Ectodermal cell (in vitro differentiated cells): ENCODE measurements around the gene SHB.

Source experiments
- H3K27ac ChIP-seq: 2 replicates; pipeline ENCODE4 v1.7.0; 2013; ENCODE audit warnings: mild to moderate bottlenecking, low read depth, low read length; ENCODE audit not compliant: insufficient read depth, poor library complexity, severe bottlenecking
- H3K27me3 ChIP-seq: 2 replicates; pipeline ENCODE4 v1.7.0; 2013; ENCODE audit warnings: mild to moderate bottlenecking, low read length; ENCODE audit not compliant: insufficient read depth, control insufficient read depth, poor library complexity, severe bottlenecking
- H3K36me3 ChIP-seq: one replicate; pipeline ENCODE4 v1.7.0; 2013; ENCODE audit warnings: low read length; ENCODE audit not compliant: control insufficient read depth, insufficient read depth
- H3K4me1 ChIP-seq: one replicate; pipeline ENCODE4 v1.7.0; 2013; ENCODE audit warnings: low read length; ENCODE audit not compliant: control insufficient read depth, insufficient read depth
- H3K4me3 ChIP-seq: 2 replicates; pipeline ENCODE4 v1.7.0; 2013; ENCODE audit warnings: low read depth, low read length, control low read depth; ENCODE audit not compliant: insufficient read depth
- H3K9me3 ChIP-seq: 2 replicates; pipeline ENCODE4 v1.7.0; 2013; ENCODE audit warnings: mild to moderate bottlenecking, low read length, moderate library complexity; ENCODE audit not compliant: control insufficient read depth
- WGBS, 2 experiments: methylation state at CpG; one replicate each; pipeline ENCODE4 v1.1.7; 2013; ENCODE audit warnings: missing lambda C conversion rate in 2 of 2; 5-methylcytosine and 5-hydroxymethylcytosine counted together

The SHB gene

DNA sequence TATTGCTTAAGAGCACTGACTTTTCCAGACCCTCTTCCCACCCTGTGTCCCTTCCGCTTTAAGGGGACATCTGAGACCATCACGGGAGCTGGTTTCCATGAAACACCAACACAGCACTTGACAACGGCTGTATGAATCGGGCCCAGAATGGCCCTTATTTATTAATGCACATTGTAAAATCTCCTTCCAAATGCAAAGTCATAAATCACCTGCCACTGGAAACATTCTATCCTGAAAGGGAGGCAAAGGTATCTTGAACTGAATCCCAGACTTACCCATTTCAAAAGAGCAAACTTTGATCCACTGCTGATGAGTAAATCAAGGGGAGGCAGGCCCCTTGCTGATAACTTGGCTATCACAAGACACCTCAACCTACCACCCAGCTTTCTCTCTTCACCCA is 37.4 kb downstream of the SHB start:
- no peak overlapping the region for H3K4me3 ChIP-seq
- WGBS, 2 experiments, result 92 to 95% methylated on average over 4 of the region's 4 CpGs
- no peak overlapping the region for H3K27ac ChIP-seq
- H3K9me3 ChIP-seq, result no peaks in the 10 kb centered on the region
- no peaks in the 10 kb centered on the region for H3K36me3 ChIP-seq
- H3K4me1 ChIP-seq, result peaks cover 7% of the 10 kb centered on the region
- H3K27me3 ChIP-seq, result no peaks in the 10 kb centered on the region

DNA sequence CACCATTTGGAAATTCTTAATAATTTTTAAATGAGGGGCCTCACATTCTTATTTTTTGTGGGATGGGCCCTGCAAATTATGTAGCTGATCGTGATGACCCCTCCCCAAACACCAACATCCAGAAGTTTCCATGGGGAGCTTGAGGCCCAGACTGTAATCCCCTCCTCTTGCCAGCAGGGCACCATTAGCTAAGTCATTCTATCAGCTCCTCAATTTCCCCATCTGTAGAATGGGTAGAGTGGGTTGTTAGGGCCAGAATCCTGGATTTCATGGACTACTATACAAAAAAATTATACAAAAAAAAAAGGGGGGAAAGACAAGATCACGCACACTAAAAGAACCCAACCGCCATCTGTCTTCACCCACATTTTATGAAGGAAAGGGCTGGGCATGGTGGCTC is 38.4 kb downstream of the SHB start:
- Histone ChIP-seq H3K9me3 (no peaks in the 10 kb centered on the region), H3K27ac (no peak overlapping the region)
- 93 to 97% methylated on average over 3 of the region's 3 CpGs for WGBS, 2 experiments

DNA sequence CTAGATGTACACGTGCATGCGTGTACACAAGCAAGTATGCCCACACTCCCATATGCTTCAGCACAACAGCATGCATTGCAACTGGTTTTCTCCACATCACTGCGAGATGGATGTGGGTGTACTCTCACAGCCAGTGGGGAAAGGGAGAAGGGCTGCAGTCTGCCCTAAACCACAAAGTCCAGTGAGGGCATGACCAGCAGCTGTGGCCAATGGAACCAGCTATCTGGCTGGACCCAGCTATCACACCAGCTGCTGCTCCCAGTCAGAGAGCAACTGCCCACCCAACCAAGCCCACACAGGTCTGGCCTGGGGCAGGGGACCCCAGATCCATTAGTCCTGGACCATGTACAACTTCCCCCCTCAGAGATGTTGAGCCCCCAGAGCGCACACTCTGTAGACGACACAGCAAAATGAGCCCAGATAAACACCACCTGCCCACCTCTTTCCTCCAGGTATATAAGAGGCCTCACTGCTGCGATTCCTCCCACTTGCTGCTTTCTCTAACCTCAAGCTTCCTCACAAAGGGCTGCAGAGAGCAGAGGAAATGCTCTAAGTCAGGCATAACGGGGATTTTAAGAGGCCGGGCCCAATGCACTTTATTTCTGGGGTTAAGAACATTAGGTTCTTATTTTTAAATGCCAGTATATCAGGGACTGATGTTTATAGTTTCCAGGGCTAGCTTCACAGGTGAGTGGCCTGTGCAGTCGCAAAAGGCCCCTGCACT is 39.0 kb downstream of the SHB start:
- H3K9me3 ChIP-seq, result no peaks in the 10 kb centered on the region
- WGBS, 2 experiments, result 94 to 95% methylated on average over 9 of the region's 9 CpGs
- no peak overlapping the region for H3K27ac ChIP-seq
- H3K36me3 ChIP-seq, result no peaks in the 10 kb centered on the region
- peaks cover 16% of the 10 kb centered on the region for H3K4me1 ChIP-seq
- no peak overlapping the region for H3K4me3 ChIP-seq
- no peaks in the 10 kb centered on the region for H3K27me3 ChIP-seq

More for the DNA sequence above, 38.4 kb downstream of the SHB start:
- no peak overlapping the region for H3K4me3 ChIP-seq
- H3K36me3 ChIP-seq, result no peaks in the 10 kb centered on the region
- H3K27me3 ChIP-seq, result no peaks in the 10 kb centered on the region
- peaks cover 13% of the 10 kb centered on the region for H3K4me1 ChIP-seq

DNA sequence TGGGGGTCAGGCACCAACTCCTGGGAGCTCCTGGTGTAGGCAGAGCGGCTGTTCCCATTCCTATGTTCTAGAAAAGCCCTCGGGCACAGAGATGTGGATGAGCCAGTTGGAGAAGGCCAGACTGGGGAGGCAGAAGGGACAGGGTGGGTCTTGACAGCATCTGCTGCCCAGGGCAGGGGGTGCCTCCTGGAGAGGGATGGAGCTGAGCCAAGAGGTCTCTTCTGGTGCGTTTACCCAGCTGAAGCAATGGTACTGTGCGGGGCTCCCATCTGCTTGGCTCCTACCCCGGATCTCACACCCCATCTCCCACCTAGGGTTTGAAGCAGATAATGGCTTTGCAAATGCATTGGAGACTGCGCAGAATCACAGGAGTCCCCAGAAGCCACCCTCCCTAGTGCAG is 41.3 kb downstream of the SHB start:
- H3K4me1 ChIP-seq, result peaks cover 39% of the 10 kb centered on the region
- H3K9me3 ChIP-seq, result no peaks in the 10 kb centered on the region
- WGBS, 2 experiments, result 90 to 93% methylated on average over 6 of the region's 6 CpGs
- H3K27me3 ChIP-seq, result no peaks in the 10 kb centered on the region
- H3K4me3 ChIP-seq, result no peak overlapping the region
- H3K36me3 ChIP-seq, result no peaks in the 10 kb centered on the region
- no peak overlapping the region for H3K27ac ChIP-seq

DNA sequence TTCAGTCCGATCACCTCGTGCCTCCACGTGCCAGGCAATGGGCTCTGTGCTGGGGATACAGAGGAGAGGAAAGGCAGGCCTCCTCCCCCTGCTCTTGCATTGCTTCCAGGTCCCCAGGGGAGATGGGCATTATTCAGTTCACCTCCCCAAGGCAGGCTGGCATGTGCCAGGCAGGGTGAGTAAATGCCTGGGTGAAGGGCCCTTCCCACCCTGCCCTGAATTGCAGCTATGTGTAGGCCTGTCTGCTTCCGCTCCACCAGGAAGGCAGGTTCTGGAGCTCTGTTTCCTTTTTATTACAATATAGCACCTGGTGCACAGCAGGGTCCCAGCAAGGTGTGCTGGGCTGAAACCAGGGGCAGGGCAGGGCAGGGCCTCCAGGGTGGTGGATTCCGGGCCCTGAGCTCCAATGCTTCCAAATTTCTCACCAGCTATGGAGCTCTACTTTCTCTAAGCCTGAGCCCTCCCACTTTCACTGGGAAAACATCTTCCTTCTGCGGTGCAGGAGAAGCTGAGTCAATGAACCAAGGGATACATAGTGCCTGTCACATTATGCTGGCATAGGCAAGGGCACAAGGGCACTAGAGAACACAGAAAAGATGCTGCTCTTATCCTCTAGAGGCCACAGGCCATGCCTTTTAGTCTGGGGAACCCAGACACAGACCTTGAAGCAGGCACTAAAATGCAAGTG is 42.0 kb downstream of the SHB start:
- Histone ChIP-seq H3K9me3 (no peaks in the 10 kb centered on the region), H3K27ac (no peak overlapping the region), H3K4me3 (no peak overlapping the region), H3K27me3 (no peaks in the 10 kb centered on the region), H3K4me1 (peaks cover 45% of the 10 kb centered on the region), H3K36me3 (no peaks in the 10 kb centered on the region)
- 89% methylated on average over 6 of the region's 6 CpGs for WGBS, 2 experiments

DNA sequence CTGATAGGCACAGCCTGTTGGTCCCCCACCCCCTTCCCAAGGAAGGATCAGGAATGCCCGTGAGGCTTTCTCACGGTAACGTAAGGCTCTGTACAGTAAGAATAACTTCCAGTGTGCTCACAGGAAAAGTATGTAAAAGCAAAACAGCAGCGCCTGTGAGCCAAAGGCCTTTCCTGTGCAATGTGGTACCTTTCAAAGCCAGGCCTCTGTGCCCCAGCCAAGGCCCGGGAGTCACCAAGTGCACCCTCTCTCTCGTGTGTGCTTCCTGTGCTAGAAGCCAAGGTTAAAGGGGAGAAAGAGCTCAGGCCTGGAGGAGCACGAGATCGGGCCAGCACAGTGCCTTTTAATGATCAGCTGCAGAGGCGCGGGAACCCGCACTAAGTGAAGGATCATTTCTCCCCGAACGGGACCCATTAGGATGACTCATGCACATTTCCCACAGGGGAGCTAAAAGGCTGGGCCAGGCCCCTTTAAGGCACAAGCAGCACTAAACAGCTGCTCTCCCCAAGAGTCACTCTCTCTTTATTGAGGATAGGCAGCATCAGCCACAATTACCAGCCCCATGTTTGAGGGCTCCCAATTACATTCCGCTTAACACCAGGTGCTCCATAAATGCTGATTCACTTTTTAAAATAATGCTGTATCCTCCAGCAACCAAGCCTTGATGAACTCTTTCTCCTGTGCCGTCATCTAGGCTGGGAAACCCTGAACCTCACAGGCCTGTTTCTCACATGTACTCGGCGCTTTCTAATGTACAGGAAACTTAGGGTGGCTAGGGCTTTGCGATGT is 42.8 kb downstream of the SHB start:
- WGBS, 2 experiments, result 68 to 73% methylated on average over 18 of the region's 18 CpGs
- H3K9me3 ChIP-seq, result no peaks in the 10 kb centered on the region
- H3K4me1 ChIP-seq, result peaks cover 45% of the 10 kb centered on the region
- no peak overlapping the region for H3K4me3 ChIP-seq
- H3K27ac ChIP-seq, result no peak overlapping the region
- H3K27me3 ChIP-seq, result no peaks in the 10 kb centered on the region
- H3K36me3 ChIP-seq, result no peaks in the 10 kb centered on the region

DNA sequence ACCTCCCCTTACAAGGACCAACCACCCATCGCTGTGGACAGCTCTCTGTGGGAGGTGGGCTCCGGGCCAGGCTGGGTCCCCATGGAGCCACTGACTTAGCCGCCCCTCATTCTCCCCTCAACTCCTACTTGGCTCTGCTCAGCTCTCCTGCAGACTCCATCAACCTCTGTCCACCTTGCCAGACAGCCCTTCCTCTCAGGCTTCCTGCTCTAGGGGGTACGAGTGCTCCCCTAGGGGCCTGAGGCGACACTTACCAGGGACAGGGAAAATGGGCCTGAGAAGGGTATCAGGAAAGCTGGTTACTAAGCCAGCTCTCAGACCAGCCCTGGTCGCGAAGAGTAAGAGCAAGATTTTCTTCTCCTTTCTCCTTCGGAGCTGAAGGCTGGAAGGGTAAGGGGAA is 43.9 kb downstream of the SHB start:
- 80% methylated on average over 8 of the region's 8 CpGs for WGBS, 2 experiments

DNA sequence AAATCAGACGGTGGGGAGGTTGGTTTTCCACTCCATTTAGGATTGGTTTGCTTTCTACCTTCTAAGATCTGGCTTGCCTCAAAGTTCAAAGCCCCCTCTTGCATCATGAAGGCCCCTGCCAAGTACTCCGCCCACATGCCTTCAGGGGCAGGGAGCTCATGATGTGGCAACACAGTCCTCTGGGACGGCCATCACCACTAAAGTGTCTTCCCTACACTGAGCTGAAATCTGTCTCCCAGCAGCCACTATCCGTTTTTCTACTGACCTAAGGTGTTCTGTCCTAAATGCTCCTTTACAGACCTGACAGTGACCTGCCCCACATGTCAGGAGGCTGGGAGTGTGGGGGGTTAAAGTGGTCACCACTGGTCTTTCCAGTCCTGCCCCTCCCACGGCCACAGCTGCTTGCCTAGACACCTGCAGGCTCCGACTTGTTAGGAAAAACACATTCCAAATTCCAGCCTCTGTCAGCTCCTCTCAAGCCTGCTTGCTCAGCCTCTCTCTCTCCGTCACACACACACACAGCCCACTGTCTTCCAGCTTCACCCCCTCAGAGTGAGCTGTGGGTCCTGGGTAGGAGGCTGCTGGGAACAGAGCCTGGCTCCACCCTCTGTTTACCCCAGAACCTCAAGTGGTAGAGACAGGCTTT is 44.9 kb downstream of the SHB start:
- Histone ChIP-seq H3K27ac (no peak overlapping the region), H3K9me3 (no peaks in the 10 kb centered on the region), H3K36me3 (no peaks in the 10 kb centered on the region)

More for the DNA sequence above, 43.9 kb downstream of the SHB start:
- Histone ChIP-seq H3K36me3 (no peaks in the 10 kb centered on the region), H3K4me1 (peaks cover 45% of the 10 kb centered on the region), H3K9me3 (no peaks in the 10 kb centered on the region), H3K27me3 (no peaks in the 10 kb centered on the region), H3K27ac (no peak overlapping the region), H3K4me3 (no peak overlapping the region)

DNA sequence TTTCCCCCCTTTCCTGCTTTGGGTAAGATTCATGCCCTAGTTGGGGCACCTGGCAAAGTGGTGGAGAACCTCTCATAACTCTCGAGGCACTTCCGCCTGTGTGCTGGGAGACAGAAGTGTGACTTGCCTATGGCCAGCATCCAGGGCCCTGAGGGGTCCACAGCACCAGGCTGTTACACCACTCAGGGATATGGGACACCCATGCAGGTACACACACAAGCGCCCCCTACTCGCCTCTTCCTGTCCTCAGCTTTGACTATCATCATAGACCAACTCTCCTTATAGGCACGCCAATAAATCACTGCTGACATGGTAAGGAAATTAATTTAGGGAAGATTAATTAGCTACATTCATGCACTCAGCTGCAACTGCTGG is 45.4 kb downstream of the SHB start:
- Histone ChIP-seq H3K4me3 (no peak overlapping the region), H3K9me3 (no peaks in the 10 kb centered on the region), H3K27me3 (no peaks in the 10 kb centered on the region), H3K36me3 (no peaks in the 10 kb centered on the region), H3K27ac (no peak overlapping the region), H3K4me1 (peaks cover 60% of the 10 kb centered on the region)
- WGBS, 2 experiments, result 81 to 88% methylated on average over 4 to 5 of the region's 5 CpGs

More for the DNA sequence above, 44.9 kb downstream of the SHB start:
- Histone ChIP-seq H3K4me1 (peaks cover 55% of the 10 kb centered on the region), H3K27me3 (no peaks in the 10 kb centered on the region), H3K4me3 (no peak overlapping the region)
- 47 to 49% methylated on average over 7 of the region's 7 CpGs for WGBS, 2 experiments

DNA sequence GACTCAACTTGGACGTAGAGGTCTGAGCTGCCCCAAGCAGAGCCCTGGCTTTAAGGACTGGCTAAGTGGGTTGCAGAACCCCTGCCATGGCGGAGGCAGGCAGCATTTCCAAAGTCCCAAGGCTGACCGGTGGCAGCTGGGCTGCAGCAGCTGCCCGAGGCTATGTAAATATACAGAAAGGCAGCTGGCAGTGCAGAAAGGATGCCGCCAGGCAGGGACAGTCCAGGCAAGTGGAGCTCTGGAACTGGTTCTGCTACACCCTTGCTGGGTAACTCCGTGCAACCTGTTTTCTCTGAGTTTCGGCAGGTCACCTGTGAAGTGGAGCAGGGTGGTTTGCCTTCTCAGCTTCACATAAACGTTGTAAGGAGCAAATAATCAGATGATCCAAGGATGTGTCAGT is 46.0 kb downstream of the SHB start:
- no peak overlapping the region for H3K27ac ChIP-seq
- H3K4me1 ChIP-seq, result peaks cover 66% of the 10 kb centered on the region
- WGBS, 2 experiments, result 73 to 78% methylated on average over 8 of the region's 8 CpGs

More for the DNA sequence above, 46.0 kb downstream of the SHB start:
- no peaks in the 10 kb centered on the region for H3K27me3 ChIP-seq
- H3K9me3 ChIP-seq, result no peaks in the 10 kb centered on the region
- no peaks in the 10 kb centered on the region for H3K36me3 ChIP-seq
- no peak overlapping the region for H3K4me3 ChIP-seq
